Breast epithelium (tissue), 4 donors: Measurements from ENCODE around the gene FGGY. TPM values are rescaled to one million over a fixed set of nuclear protein-coding genes. Genes with fewer than 3 reads are reported as not detected.

Source experiments
- DNase-seq, 2 donors: peaks; one replicate each; pipeline ENCODE4 v3.0.0-alpha.2; 2019; ENCODE audit warnings: low spot score in 2 of 2
- H3K27ac ChIP-seq, 2 donors: fragments of 200-600 bp; sonication (generic) in 1 of 2; one replicate each; pipeline ENCODE4 v1.5.1; 2016 to 2019; ENCODE audit warnings: mild to moderate bottlenecking in 1 of 2
- H3K27me3 ChIP-seq, 2 donors: fragments of 200-600 bp; sonication (generic) in 1 of 2; one replicate each; pipeline versions ENCODE4 v1.5.1 to v1.6.0; 2017 to 2019; ENCODE audit warnings: control low read depth in 1 of 2, mild to moderate bottlenecking in 1 of 2
- H3K36me3 ChIP-seq: fragments of 200-600 bp; one replicate; pipeline ENCODE4 v1.5.1; 2019
- H3K4me1 ChIP-seq, 2 donors: fragments of 200-600 bp; sonication (generic); one replicate each; pipeline ENCODE4 v1.5.1; 2016 to 2019; ENCODE audit warnings: control low read depth in 1 of 2
- H3K4me3 ChIP-seq, 3 donors: fragments of 200-600 bp; sonication (generic); 1 replicate in 2 of 3; 2 replicates in 1 of 3; pipeline ENCODE4 v1.5.1; 2016 to 2019; ENCODE audit warnings: mild to moderate bottlenecking in 3 of 3, moderate library complexity in 2 of 3
- H3K9me3 ChIP-seq, 2 donors: fragments of 200-600 bp; sonication (generic) in 1 of 2; one replicate each; pipeline ENCODE4 v1.5.1; 2016 to 2019; ENCODE audit warnings: control low read depth in 1 of 2
- POLR2A ChIP-seq: fragments of 450-650 bp; IDR thresholded peaks from one replicate; pipeline ENCODE4 v1.6.1; 2016; ENCODE audit warnings: antibody characterized with exemption, mild to moderate bottlenecking, moderate library complexity
- POLR2AphosphoS5 ChIP-seq, 3 donors: sonication (generic); formaldehyde crosslinking; IDR thresholded peaks; one replicate each; pipeline ENCODE4 v1.6.1; 2017; ENCODE audit warnings: antibody characterized with exemption in 3 of 3
- intact Hi-C: fragments of 100-400 bp; cut with DNase I; formaldehyde crosslinking; loops from one replicate; pipeline ENCODE4 v1.15.1; 2023; ENCODE audit warnings: low total_unique reads
- total RNA-seq, 3 donors: library from RNA; depleted of rRNA; stranded (reverse); fragments of >200 nt; gene quantifications; one replicate each; pipeline ENCODE4 v1.1.0, GENCODE V29; 2016
- TF ChIP-seq, protein P1 (sequence below), 3 donors: fragments of 450-650 bp; IDR thresholded peaks; one replicate each; pipeline ENCODE4 v1.5.1; 2016 to 2017; ENCODE audit warnings: antibody characterized with exemption in 3 of 3, mild to moderate bottlenecking in 3 of 3, moderate library complexity in 3 of 3

Gene FGGY
- total RNA-seq, 3 donors from 2014 or later, result 16.2 to 50.3 (median 29.2) TPM

DNA sequence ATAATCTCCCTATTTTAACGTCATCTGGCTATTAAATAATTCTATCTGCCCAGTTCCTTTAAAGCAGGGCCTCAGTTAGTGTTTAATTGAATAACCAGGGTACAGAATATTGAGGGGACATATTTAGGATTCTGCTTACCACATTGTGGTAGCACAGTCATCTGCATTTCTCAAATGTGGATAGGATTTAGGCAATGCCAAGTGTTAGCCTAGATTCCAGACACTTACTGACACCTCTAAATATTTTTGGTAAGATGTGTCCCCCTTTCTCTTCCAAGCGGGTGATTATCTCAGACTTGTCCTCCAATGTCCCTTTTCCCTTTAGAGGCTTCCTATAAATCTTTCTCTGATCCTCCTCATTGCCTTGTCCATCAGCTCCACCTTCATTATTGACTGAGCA lies 357.1 kb downstream of the FGGY start:
- Histone ChIP-seq H3K4me3 (no peak overlapping the region), H3K36me3 (no peaks in the 10 kb centered on the region), H3K27ac (no peak overlapping the region), H3K9me3 (no peaks in the 10 kb centered on the region), H3K27me3 (no peaks in the 10 kb centered on the region), H3K4me1 (no peaks in the 10 kb centered on the region)
- no peak for DNase-seq
- TF ChIP-seq POLR2AphosphoS5 (IDR thresholded peaks at IDR 0.05), result no peak
- TF ChIP-seq, protein P1, sequence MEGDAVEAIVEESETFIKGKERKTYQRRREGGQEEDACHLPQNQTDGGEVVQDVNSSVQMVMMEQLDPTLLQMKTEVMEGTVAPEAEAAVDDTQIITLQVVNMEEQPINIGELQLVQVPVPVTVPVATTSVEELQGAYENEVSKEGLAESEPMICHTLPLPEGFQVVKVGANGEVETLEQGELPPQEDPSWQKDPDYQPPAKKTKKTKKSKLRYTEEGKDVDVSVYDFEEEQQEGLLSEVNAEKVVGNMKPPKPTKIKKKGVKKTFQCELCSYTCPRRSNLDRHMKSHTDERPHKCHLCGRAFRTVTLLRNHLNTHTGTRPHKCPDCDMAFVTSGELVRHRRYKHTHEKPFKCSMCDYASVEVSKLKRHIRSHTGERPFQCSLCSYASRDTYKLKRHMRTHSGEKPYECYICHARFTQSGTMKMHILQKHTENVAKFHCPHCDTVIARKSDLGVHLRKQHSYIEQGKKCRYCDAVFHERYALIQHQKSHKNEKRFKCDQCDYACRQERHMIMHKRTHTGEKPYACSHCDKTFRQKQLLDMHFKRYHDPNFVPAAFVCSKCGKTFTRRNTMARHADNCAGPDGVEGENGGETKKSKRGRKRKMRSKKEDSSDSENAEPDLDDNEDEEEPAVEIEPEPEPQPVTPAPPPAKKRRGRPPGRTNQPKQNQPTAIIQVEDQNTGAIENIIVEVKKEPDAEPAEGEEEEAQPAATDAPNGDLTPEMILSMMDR (IDR thresholded peaks at IDR 0.05), result no peak
- no peak for TF ChIP-seq POLR2A
- intact Hi-C loops, result no loop called here

DNA sequence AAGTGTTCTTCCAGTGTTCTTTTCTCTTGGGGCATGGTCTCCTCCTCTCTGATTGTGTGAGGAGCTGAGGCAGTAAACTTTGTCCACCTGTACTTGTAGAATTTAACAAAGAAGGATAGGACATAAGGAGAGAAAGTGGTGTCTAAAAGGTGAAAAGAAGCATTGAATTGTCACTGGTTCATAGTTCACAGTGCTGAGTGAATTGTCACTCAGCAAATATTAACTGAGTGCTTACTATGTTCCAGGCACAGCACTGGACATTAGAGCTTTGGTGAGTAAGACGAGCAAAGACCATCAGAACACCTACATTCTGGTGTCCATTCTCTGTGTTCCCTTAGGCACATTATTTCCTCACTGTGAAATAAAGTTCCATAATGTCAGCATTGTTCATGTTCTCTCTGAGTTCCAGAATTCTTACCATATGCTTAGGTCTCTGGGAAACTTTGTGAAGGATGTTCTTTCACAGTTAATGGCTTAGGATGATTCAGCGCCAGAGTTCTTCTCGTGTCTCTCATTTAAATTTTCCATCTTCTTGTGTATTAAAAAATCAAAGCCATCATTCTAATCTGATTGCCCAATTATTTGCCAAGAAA lies 361.1 kb downstream of the FGGY start:
- Histone ChIP-seq H3K9me3 (no peaks in the 10 kb centered on the region), H3K27ac (no peak overlapping the region), H3K27me3 (no peaks in the 10 kb centered on the region), H3K36me3 (no peaks in the 10 kb centered on the region), H3K4me1 (no peaks in the 10 kb centered on the region), H3K4me3 (no peak overlapping the region)
- DNase-seq, result no peak
- intact Hi-C loops, result no loop called here
- TF ChIP-seq POLR2AphosphoS5 (IDR thresholded peaks at IDR 0.05) (no peak), POLR2A (no peak)
- TF ChIP-seq, protein P1 (IDR thresholded peaks at IDR 0.05), result no peak

DNA sequence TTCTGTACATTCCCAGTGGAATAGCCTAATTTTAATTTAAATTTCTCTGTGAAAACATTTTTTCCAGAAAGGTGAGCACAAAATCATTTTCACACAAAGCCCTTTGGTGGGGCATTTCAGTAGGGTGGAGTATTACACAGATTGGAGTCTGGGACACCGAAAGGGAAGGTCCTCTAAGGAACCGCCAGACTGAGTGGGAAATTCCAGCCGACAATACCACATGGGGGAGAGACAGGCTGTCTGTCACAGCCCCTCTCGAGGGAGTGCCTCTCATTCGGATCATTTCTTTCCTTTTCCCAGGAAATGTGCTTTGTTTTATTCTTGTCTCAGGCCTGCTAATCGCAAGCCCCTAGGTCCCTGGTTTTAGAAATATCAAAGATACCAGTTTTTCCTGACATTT lies 367.3 kb downstream of the FGGY start:
- TF ChIP-seq POLR2A, result no peak
- TF ChIP-seq, protein P1 (IDR thresholded peaks at IDR 0.05), result no peak
- H3K4me3 ChIP-seq, result no peak overlapping the region
- intact Hi-C loops, result loop anchor here (2.0 kb wide), 1 partner anchor 35 kb away; no protein-coding TSS in a partner anchor
- H3K9me3 ChIP-seq, result no peaks in the 10 kb centered on the region
- H3K4me1 ChIP-seq, result no peaks in the 10 kb centered on the region
- no peaks in the 10 kb centered on the region for H3K36me3 ChIP-seq
- DNase-seq, result no peak
- H3K27me3 ChIP-seq, result no peaks in the 10 kb centered on the region
- no peak overlapping the region for H3K27ac ChIP-seq

DNA sequence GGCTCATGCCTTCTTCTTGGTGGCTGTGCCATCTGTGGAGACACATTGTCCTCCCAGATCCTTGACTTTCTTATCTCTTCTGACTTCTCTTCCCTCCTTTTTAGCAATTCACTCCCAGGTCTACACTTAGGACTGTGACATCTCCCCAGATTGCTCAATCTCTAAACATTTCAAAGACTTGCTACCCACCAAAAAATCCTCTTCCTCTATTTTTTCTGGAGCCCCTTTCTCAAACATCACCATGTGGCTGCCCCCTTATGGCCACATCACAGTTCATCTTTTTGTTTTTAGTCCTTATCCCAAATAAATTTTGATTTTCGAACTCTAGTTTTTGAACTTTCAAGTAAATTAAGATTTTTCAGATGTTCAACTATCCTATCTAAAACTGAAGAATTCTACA lies 369.2 kb downstream of the FGGY start:
- Histone ChIP-seq H3K27ac (no peak overlapping the region), H3K27me3 (no peaks in the 10 kb centered on the region), H3K4me1 (peaks cover 9 to 12% of the 10 kb centered on the region in 2 donors), H3K9me3 (no peaks in the 10 kb centered on the region), H3K4me3 (no peak overlapping the region), H3K36me3 (no peaks in the 10 kb centered on the region)
- intact Hi-C loops, result no loop called here
- no peak for DNase-seq
- TF ChIP-seq POLR2A, result no peak
- TF ChIP-seq, protein P1 (IDR thresholded peaks at IDR 0.05), result no peak
- TF ChIP-seq POLR2AphosphoS5 (IDR thresholded peaks at IDR 0.05), result no peak

DNA sequence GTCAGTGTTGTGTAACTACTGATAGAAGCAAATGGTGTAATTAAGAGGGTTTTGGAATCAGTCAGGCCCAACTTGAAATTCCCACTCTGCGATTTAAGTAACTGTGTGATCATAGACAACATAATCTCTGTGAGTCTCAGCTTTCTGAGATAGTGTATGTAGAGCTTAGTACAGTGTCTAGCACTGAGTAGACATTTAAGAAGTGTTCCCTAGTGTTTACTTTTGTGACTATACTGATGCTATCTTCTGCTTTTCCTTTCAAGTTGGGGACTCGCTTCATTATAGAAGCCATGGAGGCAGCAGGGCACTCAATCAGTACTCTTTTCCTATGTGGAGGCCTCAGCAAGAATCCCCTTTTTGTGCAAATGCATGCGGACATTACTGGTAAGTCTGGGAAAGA lies 370.1 kb downstream of the FGGY start:
- no peak overlapping the region for H3K27ac ChIP-seq
- DNase-seq, result no peak
- intact Hi-C loops, result no loop called here

More for the DNA sequence above, 370.1 kb downstream of the FGGY start:
- H3K9me3 ChIP-seq, result no peaks in the 10 kb centered on the region
- H3K36me3 ChIP-seq, result no peaks in the 10 kb centered on the region
- H3K4me1 ChIP-seq, result peaks cover 9 to 16% of the 10 kb centered on the region in 2 donors
- H3K4me3 ChIP-seq, result no peak overlapping the region
- no peaks in the 10 kb centered on the region for H3K27me3 ChIP-seq
- TF ChIP-seq POLR2A (no peak), POLR2AphosphoS5 (IDR thresholded peaks at IDR 0.05) (no peak)
- TF ChIP-seq, protein P1 (IDR thresholded peaks at IDR 0.05), result no peak
